ENCODE measurements around the gene TRRAP.
A peak's percentile ranks its signal among the peaks of the same experiment; 100 is the strongest.
"Not testable (repeated sequence)": the region's sequence is repeated elsewhere in the genome, so short reads cannot be mapped to it uniquely, and the experiment has no call there.

TRRAP gene

DNA sequence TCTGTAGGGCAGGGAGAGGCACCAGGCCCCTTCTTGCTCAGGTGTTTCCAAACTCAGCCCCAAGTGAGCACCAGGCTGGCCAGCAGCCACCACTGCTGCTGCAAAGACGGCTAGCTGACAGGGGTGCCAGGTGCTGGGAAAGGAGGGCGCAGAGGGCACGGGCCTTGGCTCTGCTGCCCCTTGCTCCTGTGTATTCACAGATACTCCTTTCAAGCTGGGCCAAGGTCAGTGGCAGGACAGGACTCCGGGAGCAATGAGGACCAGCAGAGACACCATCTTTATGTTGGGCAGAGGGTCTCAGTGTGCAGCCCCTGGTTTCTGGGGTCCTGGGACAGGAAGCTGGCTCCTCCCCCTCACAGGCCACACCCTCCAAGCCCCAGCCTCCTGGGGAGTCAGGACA is 155.4 kb downstream of the TRRAP start:
- DNase-seq: no peak

DNA sequence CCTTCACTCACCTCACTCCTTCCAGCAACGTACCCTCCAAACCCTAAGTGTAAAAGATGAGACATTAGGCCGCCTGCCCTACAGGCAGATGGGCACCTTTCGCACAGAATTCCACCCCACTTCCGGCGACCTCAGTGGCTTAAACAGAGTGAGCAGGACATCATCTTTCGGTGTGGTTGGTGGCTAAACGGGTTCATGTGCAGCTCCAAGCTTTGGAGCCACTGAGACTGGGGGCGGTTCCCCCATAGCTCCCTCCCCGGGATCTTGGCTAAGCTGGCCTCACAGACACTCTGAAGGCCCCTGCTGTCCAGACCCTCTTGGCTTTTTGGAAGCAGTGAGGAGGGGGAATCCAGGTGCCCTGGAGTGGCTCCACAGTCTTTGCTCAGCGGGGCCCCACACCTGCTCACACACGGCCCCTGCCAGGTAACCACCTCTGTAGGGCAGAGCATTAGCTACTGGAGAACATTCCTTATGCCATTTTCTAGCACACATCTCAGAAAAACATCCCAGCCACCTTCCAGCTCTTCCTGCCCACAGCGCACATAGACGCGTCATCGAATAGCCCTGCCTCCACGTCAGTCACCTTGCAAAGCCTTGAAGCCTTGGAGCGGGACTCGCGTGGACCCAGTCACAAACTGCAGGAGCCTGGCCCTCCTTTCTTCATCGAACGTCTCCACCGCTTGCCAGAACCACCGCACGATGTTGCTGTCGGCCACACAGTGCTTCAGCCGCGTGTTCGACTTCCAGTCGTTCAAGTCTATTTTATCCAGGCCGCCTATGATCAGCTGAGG is 156.8 kb downstream of the TRRAP start:
- DNase-seq: no peak

DNA sequence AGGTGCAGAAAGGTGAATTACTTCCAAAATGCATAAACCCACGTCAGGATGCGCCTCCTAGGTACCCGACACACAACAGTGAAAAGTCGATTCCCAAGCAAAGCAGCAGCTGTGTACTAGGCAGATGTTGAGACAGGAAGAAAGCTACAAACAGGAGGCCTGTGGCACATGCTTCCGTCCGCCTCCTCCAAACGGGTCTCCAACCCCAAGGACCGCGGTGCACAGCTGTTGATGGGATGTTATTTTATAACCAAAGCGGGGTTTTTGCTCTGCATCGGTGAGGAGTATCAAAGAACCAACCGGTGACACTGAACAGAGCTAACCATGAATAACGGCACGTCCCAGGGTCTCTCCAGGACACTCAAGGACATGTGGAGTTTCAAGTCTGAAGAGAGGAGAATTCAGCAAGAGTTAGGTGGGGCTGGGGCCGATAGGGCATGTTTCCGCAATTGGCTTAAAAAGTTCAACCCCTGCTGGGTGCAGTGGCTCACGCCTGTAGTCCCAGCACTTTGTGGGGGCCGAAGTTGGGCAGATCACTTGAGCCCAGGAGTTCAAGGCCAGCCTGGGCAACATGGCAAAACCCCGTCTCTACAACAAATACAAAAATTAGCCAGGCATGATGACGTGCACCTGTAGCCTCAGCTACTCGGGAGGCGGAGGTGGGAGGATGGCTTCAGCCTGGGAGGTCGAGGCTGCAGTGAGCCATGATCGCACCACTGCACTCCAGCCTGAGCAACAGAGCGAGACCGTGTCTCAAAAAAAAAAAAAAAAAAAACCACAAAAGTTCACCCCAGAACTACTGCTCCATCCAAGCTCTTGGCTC is 157.6 kb downstream of the TRRAP start:
- DNase-seq: no peak

DNA sequence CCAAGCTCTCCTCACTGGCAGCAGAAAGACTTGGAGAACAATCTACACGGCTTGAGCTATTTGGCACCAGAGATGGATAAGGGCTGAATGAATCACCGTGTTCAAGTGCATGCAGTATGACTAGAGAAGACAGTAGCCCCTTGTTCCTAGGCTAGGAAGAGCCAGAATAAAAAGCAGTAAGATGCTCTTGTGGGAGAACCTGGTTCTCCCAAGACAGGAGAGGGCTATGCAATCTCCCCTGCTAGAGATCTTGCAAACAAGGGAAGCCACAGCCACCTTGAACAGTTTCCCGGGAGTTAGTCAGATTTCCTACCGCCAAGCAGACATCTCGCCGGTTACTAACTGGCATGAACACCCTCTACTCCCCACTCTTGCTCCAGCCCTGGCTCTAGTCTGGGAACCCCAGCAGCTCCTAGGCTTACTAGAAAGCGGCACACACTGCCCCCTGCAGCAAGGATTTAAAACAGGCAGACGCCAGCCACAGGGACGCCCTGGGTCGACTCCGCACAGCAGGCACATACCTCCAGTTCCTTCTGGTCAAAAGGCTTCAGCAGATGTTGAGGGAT is 158.3 kb downstream of the TRRAP start:
- DNase-seq: no peak

DNA sequence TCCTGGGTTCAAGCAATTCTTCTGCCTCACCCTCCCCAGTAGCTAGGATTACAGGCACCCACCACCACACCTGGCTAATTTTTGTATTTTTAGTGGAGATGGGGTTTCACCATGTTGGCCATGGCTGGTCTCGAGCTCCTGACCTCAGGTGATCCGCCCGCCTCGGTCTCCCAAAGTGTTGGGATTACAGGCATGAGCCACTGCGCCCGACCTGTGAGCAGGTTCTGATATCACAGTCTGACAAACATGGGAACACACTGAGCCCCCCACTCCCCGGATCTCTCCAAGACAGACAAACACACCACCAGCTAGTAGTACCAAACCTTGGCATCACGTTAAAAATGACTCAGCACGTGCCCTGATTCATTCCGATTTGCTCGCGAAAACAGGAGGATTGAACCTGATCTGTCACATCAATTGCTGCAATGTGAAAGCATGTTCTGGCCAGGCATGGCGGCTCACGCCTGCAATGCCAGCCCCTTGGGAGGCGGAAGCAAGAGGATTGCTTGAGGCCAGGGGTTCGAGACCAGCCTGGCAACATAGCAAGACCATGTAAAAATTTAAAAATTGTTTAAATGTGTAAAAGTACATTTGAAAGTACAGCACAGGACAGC is 159.1 kb downstream of the TRRAP start:
- no peak for DNase-seq

DNA sequence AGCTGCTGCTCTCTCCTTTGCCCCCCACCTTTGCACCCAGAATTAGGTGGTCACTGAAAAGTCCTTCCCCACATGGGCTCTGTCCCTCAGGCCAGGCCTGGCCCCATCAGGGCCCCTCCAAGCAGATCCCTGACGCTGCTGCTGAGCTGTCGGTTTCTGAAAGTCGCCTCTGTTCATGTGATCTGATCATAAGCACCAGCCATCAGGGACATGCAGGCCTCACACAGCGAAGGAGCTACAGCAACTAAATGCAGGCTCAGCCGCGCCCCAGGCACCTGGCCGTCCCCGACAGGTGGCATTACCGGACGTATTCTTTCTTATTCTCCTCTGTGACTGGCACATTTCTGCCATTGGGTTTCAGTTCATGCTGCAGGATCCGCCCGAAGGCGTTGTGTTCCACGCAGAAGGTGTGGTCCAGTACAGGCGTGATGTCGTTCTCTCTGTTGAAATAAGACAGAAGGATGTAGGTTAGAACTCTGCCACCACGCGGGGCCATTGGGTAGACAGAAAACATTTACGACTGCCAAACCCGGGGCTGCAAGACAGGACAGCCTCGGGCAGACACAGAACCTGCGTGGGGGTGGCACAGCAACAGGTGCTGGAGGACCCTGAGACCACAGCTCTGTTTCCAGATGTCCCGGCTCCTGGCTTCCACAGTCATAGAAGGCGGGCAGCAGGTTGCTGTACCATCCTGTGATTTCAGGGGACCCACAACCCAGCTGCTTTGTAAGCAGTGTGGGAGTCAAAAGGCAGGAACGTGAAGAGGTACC is 159.9 kb downstream of the TRRAP start:
- DNase-seq: no peak

DNA sequence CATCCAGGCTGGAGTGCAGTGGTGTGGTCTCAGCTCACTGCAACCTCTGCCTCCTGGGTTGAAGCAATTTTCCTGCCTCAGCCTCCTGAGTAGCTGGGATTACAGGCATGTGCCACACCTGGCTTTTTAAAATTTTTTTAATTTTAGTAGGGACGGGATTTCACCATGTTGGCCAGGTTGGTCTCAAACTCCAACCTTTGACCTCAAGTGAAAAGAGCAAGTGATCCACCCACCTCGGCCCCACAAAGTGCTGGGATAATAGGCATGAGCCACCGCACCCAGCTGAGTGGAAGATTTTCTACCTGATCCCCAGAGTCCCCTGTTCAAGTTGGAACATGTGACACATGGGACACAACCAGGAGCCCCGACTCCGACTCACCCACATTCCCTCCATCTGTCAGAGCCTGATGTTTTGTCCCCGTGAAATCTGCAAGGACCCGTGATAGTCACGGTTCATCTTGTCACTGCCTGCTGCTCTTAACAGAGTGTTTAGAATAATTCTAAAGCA is 161.1 kb downstream of the TRRAP start:
- no peak for DNase-seq

DNA sequence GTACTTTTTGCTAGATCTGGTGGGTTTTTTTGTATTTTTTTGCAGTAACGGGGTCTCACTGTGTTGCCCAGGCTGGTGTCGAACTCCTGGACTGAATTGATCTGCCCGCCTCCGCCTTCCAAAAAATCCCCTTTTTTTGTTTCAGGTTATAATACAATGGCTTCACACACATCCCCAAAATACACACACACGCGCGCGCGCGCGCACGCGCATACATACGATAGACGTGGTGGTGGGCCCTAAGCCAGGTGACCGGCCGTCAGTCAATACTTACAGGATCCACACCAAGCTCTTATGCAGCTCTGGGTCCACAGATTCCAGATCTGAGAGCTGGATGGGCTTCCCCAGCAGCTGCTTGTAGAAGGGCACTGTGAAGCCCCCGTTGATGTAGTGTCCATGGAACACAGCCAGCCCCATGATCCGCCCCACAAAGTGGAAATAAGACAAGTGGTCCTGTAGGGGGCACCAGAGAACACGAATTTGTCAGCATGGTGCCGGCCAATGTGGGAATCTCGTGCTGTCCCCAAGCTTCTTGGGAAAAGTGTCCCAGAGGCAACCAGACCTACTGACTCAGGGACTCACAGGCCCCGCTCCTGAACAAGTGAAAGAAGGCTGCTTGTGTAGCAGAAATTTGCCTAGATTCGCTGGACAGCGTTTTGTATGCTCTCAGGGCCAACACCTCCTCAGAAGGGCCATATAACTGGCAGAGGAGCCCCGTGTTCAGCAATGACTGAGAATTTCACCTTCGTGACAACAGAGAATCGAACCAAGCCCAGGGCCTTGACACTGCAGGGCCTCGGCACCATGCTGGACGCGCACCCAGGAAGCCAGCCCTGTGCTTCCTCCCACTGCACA is 162.0 kb downstream of the TRRAP start:
- DNase-seq: peak; percentile 47

DNA sequence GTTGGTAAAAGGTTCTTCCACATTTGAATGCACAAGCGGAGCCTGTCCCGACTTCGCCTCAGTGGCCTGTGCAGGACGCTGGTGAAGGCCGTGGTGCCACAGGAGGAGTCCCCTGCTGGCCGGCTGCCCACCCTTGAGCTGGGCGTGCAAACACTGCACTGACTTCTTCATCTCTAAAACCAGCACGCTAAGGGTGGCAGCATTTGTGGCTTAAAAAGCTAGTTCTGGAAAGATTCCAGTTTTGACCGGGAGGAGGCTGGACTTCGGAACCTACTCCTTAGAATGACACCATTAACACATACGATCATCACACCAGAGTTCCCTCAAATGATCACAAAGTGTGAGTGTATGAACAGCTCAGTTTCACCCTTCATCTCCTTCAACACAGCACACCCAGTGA is 163.2 kb downstream of the TRRAP start:
- DNase-seq: no peak

DNA sequence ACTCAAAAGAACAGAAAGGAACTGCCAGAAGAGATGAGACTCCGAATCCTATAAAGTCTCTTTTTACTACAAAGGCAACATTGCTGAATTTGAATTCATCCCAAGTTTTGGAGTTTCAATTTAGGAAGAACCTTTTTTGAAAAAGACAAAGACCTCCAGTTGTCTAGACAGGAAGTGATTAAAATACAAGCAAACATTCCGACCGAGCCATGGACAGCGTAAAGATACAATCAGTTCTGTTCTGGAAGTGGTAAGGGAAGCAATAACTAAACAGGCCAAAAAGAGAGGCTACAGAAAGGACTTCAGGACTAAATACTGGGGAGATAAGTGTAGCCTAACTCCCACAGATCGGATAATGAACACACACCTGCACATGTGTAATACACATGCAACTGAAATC is 164.6 kb downstream of the TRRAP start:
- no peak for DNase-seq

DNA sequence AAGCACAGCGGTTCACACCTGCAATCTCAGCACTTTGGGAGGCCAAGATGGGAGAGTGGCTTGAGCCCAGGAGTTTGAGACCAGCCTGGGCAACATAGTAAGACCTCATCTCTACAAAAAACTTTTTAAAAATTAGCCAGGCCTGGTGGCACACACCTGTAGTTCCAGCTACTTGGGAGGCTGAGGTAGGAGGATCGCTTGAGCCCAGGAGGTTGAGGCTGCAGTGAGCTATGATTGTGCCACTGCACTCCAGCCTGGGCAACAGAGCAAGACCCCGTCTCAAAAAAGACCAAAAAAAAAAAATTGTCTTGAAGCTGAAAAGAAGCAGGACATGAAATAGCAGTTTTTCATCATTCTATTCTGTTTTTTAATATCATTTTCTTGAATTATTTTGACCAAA is 166.5 kb downstream of the TRRAP start:
- DNase-seq: not testable (repeated sequence)

DNA sequence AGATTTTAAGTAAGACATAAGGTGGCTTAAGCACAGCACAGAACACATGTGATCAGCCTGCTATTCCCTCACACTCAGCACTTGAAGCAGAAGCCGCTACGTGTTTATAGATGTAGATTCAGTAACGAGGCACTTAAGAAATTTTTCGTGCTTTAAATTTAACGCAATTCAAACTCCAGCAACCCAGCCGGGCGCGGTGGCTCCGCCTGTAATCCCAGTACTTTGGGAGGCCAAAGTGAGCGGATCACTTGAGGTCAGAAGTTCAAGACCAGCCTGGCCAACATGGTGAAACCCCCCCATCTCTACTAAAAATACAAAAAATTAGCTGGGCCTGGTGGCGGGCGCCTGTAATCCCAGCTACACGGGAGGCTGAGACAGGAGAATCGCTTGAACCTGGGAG is 167.9 kb downstream of the TRRAP start:
- DNase-seq: not testable (repeated sequence)

DNA sequence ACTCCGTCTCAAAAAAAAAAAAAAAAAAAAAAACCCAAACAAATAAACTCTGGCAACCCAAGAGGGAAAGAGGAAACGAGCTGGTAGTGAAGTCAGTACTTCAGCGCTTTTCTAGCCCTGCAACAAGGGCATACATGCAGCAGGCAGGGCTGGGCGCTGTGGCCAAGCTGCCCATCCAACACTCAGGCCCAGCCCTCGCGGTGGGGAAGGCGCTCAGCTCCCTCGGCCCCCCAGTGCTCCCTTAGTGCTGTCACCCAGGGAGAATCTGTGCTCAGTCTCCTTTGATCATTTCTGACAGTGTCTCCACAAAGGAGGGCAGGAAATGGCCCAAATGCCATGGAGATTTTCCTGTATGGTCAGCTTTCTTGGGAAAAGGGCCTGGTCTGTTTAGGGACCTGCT is 168.4 kb downstream of the TRRAP start:
- DNase-seq: no peak

DNA sequence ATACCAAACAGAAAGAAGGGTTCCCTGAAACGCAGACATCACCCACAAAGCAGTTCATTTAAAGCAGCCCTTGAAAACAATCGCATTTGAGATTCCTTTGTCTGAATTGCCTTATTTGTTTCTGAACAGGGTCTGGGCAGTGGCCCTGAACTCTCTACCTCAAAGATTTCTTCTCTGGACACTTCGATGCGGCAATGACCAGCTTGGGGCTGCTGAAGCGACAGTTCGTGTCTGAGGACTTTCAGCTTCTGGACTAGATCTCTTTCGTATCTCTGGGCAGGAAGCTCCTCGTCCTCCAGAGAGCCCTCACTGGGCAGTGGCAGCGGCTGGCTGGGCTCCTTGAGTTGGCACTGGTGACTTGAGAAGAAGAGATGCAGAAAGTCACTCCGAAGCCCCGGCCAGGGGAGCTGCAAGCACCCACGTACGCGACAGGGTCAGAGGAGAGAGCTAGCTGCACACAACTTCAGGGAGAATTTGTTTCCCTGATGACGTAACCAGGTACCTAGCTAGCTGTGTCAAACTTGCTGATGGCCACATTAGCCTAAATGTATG is 169.3 kb downstream of the TRRAP start:
- DNase-seq: no peak

DNA sequence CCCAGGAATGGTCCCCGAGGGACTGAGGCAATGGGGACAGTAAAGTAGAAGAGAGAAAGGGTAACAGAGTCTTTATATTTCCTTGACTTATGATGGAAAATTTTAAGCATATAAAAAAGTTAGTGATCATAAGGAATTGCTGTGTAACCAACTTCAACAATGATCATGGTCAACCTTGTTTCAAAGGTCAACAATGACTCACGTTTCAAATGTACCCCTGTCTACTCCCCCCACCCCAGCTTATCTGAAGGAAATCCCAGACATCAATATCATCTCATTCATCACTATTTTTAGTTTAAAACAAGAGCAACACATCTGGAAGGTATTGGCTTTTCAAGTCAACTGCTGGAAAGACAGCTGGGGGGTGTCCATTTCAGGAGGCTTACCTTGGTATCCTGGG is 172.6 kb downstream of the TRRAP start:
- DNase-seq: no peak

DNA sequence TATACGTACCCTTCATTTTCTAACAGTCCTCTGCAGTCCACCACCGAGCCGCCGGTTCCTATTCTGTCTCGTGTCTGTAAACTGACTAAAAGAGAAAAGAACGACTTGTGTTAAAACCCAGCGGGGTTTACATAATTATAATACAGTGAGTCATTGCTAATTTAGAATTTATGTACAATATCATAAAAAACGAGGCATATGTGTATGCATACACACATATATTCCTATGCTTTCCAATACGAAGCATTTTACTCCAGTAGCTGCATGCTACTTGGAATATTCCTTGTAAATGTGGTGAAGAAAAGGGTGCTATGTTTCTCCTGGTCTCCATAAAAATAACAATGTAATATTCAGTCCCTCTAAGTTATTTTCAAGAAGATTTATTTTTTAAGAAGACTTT is 176.4 kb downstream of the TRRAP start:
- no peak for DNase-seq

DNA sequence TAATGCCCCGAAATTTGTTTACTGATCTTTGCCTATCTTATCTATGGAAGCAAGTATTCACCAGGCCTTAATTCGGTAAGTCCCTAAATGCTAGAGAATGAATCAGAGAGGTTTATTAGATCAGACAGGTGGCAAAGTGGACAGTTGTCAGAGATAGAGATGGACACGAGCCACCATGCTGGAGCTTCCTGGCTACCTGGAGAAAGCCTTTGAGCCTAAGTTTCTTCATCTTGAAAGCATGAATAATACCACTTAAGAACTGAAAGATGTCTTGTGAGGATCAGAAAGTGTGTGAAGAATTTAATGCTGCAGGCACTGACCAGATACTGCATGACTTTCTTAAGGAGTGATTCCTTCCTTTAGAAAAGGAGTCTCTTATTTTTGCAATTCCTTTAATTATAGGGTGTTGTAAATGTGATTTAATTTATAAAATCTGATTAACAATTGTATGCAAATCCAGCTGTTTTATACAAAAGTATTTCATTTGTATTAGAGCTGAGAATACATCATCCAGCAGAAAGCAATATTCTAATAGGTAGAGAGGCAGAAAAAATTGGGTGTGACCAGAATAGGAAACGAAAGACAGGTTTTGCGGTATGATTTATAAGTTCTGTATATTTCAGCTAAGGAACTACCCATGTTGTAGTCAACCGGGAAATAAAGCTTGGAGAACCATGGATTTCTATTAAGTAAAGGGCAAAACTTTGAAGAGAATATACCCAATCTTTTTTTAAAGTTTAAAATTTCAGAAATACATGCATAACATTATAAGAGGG is 182.9 kb downstream of the TRRAP start:
- DNase-seq: no peak

Measured in stimulated activated CD4-positive, alpha-beta T cell treated with anti-CD3 and anti-CD28 coated beads, Interleukin-1b, Interleukin-23, amount 100 ng/mL, for 48 hours (primary cell).